Measurements from ENCODE around the gene KRTAP9-3.
A peak's percentile ranks its signal among the peaks of the same experiment; 100 is the strongest.
"Not testable (repeated sequence)": the region's sequence is repeated elsewhere in the genome, so short reads cannot be mapped to it uniquely, and the experiment has no call there.

KRTAP9-3 gene

DNA sequence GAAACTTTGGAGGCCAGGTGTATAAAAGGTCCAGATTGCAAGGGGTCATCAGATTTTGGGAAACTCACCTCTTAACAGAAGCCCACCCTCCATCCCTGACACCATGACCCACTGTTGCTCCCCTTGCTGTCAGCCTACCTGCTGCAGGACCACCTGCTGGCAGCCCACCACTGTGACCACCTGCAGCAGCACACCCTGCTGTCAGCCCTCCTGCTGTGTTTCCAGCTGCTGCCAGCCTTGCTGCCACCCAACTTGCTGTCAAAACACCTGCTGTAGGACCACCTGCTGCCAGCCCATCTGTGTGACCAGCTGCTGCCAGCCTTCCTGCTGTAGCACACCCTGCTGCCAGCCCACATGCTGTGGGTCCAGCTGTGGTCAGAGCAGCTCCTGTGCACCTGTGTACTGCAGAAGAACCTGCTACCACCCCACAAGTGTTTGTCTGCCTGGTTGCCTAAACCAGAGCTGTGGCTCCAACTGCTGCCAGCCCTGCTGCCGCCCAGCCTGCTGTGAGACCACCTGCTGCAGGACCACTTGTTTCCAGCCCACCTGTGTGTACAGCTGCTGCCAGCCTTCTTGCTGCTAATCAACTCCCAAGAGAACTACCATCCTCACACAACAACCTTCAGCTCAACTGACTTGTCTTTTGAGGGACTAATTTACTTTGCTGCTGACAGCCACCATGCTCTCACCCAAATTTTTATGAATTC, at the start of gene KRTAP9-3:
Gene KRTAP9-3 (plus strand): TSS at position 51 of the 707 bp plus-strand sequence. CDS start 53 bp downstream, at position 104.
- peak; percentile 48 for FAIRE-seq
- DNase-seq (ENCODE audit: low spot score): not testable (repeated sequence)

DNA sequence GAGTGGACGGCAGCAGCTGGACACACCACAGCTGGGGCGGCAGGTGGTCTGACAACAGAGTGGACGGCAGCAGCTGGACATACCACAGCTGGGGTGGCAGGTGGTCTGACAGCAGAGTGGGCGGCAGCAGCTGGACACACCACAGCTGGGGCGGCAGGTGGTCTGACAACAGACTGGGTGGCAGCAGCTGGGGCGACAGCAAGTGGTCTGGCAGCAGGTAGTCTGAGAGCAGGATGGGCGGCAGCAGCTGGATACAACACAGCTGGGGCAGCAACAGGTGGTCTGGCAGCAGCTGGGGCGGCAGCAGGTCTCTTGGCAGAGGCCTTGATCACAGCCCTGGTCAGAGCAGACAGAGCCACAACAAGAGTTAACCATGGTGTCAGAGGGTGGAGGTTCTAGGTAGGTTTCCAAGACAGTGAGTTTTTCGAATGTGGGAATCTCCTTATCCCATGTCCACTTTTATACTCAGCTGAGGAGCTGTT, 47.7 kb upstream of the KRTAP9-3 start, which contains the start of gene KRTAP4-1:
Gene KRTAP4-1 (minus strand): TSS at position 432 of the 482 bp plus-strand sequence. CDS start 57 bp downstream, at position 375.
- FAIRE-seq (no peak), DNase-seq (ENCODE audit: low spot score) (no peak)

DNA sequence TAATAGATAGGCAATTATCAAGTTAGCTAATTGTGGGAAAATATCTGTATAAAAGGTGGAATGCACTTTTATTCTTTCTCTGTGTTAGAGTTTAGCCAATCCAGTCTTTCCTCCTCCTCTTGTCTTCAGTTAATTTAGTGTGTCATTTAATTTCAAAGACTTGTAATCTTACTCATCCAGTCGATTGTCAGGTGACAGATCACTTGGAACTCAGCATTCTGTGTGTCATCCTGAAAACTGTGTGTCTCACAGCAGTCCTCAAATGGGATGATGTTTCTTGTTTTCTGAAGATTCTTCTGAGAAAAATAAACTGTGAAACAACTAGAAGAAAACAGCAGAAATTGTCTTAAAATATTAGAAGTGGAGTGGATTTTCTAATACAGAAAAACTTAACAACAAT, 47.2 kb upstream of the KRTAP9-3 start:
- no peak for DNase-seq (ENCODE audit: low spot score)
- no peak for FAIRE-seq

- FAIRE-seq: peak; percentile 72
- no peak for DNase-seq (ENCODE audit: low spot score)
Observed at GRCh38 chr17:41186872-41187271, 45.4 kb upstream of the KRTAP9-3 start.

- FAIRE-seq; DNase-seq (ENCODE audit: low spot score): not testable (repeated sequence)
Observed at GRCh38 chr17:41189837-41190318, 42.4 kb upstream of the KRTAP9-3 start, which contains the start of gene KRTAP9-1. Gene KRTAP9-1 (plus strand): TSS chr17:41189887. CDS start chr17:41189887, 0 bp downstream.

DNA sequence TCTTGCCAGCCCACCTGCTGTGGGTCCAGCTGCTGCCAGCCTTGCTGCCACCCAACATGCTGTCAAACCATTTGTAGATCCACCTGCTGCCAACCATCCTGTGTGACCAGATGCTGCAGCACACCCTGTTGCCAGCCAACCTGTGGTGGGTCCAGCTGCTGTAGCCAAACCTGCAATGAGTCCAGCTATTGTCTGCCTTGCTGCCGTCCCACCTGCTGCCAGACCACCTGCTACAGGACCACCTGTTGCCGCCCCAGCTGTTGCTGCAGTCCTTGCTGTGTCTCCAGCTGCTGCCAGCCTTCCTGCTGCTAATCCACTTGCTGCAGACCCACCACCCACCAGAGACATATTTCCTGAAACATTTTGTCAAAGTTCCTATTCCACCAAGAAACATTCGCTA, 41.9 kb upstream of the KRTAP9-3 start:
- FAIRE-seq (peak; percentile 5), DNase-seq (ENCODE audit: low spot score) (no peak)

- no peak for DNase-seq (ENCODE audit: low spot score)
- FAIRE-seq: no peak
Observed at GRCh38 chr17:41196068-41196467, 36.2 kb upstream of the KRTAP9-3 start.

- DNase-seq (ENCODE audit: low spot score): no peak
- FAIRE-seq: no peak
Observed at GRCh38 chr17:41199421-41200078, 32.7 kb upstream of the KRTAP9-3 start.

- no peak for FAIRE-seq
- no peak for DNase-seq (ENCODE audit: low spot score)
Observed at GRCh38 chr17:41211845-41212466, 20.3 kb upstream of the KRTAP9-3 start.

- DNase-seq (ENCODE audit: low spot score) (no peak), FAIRE-seq (peak; percentile 65)
Observed at GRCh38 chr17:41212524-41213169, 19.6 kb upstream of the KRTAP9-3 start.

- no peak for DNase-seq (ENCODE audit: low spot score)
- no peak for FAIRE-seq
Observed at GRCh38 chr17:41215681-41216080, 16.6 kb upstream of the KRTAP9-3 start.

- DNase-seq (ENCODE audit: low spot score) (no peak), FAIRE-seq (no peak)
Observed at GRCh38 chr17:41223821-41224220, 8.4 kb upstream of the KRTAP9-3 start.

GRCh38 chr17:41226051-41226450, 6.2 kb upstream of the KRTAP9-3 start:
- DNase-seq (ENCODE audit: low spot score) (no peak), FAIRE-seq (no peak)

- not testable (repeated sequence) for FAIRE-seq; DNase-seq (ENCODE audit: low spot score)
Observed at GRCh38 chr17:41226598-41227095, 5.6 kb upstream of the KRTAP9-3 start, which contains the start of gene KRTAP9-2. Gene KRTAP9-2 (plus strand): TSS chr17:41226648. CDS start chr17:41226655, 7 bp downstream.

GRCh38 chr17:41230094-41230493, 2.2 kb upstream of the KRTAP9-3 start:
- FAIRE-seq: no peak
- DNase-seq (ENCODE audit: low spot score): no peak

GRCh38 chr17:41231731-41232130, 518 bp upstream of the KRTAP9-3 start:
- no peak for DNase-seq (ENCODE audit: low spot score)
- no peak for FAIRE-seq

DNA sequence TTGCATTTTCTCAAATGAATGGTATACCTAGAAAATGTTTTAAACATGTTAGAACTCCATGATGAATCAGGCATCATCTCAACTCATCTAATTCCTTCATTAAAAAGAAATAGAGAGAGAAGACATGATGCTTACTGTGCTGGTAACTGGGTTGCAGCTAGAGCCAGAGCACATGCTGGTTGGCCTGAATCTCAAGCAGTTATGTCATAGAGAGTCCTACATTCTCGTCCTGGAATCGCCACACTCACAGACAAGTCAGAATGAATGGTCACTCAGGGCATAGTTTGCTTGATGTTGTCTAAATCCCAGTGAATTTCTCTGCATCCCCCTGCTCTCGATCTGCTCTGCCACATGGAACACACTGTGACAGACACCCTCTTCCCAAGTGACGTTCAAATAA, 4.9 kb downstream of the KRTAP9-3 start:
- not testable (repeated sequence) for DNase-seq (ENCODE audit: low spot score); FAIRE-seq

- DNase-seq (ENCODE audit: low spot score); FAIRE-seq: not testable (repeated sequence)
Observed at GRCh38 chr17:41237949-41238437, 5.7 kb downstream of the KRTAP9-3 start, which contains the start of gene KRTAP9-8. Gene KRTAP9-8 (plus strand): TSS chr17:41237999. CDS start chr17:41238052, 53 bp downstream.

GRCh38 chr17:41246995-41247787, 14.9 kb downstream of the KRTAP9-3 start:
- not testable (repeated sequence) for FAIRE-seq; DNase-seq (ENCODE audit: low spot score)

Data from urothelium cell line (cell line).